Measurements from ENCODE around the gene ZNF112. TPM values are rescaled to one million over a fixed set of nuclear protein-coding genes. Genes with fewer than 3 reads are reported as not detected.
"Not testable (repeated sequence)": the region's sequence is repeated elsewhere in the genome, so short reads cannot be mapped to it uniquely, and the experiment has no call there.

The ZNF112 gene
- total RNA-seq, result 1 to 10 TPM; 7.6 to 9.8 TPM
- 4.0 TPM for polyA plus RNA-seq (ENCODE audit: insufficient read depth, low read depth, low replicate concordance)
- long read RNA-seq, donor 1, partial matches to known transcripts, result 0 of 1 reads
- long read RNA-seq, donor 1, other reads (novel, unspliced or antisense), result 0 of 1 reads
- long read RNA-seq, donor 2, partial matches to known transcripts, result 0 of 1 reads
- long read RNA-seq, donor 2, other reads (novel, unspliced or antisense), result 0 of 1 reads

DNA sequence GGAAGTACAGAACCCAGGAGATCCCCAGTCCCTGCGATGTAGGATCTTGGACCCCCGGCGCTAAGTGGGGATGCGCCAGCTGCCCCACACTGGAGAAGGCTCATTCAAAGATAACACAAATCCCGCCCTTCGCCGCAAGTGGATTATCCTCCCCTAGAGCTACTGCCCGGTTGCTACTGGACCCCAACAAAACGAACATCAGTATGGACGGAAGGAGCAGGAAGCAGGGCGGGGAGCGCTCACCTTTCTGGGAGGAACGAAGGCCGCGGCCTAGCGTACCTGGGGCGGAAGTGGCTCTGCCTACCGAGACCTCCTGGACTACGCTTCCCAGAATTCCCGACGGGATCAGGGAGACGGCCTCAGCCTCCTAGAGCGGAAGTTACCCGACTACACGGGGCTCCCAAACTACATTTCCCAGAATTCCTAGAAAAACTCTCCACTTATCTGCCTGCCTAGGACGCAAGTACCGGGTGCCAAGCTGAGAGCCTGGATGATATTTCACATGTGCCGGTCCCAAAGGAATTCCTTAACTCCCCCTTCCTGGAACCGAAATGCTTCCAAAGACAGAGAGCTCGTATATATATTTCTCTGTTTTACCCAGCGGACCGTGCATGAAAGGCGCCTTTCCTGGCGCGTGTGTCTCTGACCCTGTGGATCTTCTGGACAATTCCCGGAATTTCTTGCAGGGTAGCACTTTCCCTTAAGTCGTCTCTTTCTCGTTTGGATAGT lies at the start of gene ZNF112:
ZNF112 (minus strand) TSS at position 298 of the 729 bp plus-strand sequence. CDS start 16,141 bp downstream, outside the sequence.
- peak; percentile 96 for DNase-seq
- Histone ChIP-seq H3K27me3 (no peaks in the 10 kb centered on the region), H3K27ac (peak within 1 kb of the TSS; percentile 47 to 64), H3K4me1 (peaks cover 5% of the 10 kb centered on the region), H3K4me3 (peak within 1 kb of the TSS; percentile 57 to 69), H3K36me3 (ENCODE audit: low read depth, missing control alignments) (no peaks in the 10 kb centered on the region), H3K9me3 (no peaks in the 10 kb centered on the region)
- TF ChIP-seq POLR2A (IDR thresholded peaks at IDR 0.05), result no peak
- TF ChIP-seq, protein P1, sequence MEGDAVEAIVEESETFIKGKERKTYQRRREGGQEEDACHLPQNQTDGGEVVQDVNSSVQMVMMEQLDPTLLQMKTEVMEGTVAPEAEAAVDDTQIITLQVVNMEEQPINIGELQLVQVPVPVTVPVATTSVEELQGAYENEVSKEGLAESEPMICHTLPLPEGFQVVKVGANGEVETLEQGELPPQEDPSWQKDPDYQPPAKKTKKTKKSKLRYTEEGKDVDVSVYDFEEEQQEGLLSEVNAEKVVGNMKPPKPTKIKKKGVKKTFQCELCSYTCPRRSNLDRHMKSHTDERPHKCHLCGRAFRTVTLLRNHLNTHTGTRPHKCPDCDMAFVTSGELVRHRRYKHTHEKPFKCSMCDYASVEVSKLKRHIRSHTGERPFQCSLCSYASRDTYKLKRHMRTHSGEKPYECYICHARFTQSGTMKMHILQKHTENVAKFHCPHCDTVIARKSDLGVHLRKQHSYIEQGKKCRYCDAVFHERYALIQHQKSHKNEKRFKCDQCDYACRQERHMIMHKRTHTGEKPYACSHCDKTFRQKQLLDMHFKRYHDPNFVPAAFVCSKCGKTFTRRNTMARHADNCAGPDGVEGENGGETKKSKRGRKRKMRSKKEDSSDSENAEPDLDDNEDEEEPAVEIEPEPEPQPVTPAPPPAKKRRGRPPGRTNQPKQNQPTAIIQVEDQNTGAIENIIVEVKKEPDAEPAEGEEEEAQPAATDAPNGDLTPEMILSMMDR (IDR thresholded peaks at IDR 0.05), result no peak
- intact Hi-C loops (cut with DNase I; ENCODE audit: low total_unique reads), result no loop called here
- 2 to 3% methylated on average over 22 to 38 of the region's 38 CpGs for WGBS, 2 donors

DNA sequence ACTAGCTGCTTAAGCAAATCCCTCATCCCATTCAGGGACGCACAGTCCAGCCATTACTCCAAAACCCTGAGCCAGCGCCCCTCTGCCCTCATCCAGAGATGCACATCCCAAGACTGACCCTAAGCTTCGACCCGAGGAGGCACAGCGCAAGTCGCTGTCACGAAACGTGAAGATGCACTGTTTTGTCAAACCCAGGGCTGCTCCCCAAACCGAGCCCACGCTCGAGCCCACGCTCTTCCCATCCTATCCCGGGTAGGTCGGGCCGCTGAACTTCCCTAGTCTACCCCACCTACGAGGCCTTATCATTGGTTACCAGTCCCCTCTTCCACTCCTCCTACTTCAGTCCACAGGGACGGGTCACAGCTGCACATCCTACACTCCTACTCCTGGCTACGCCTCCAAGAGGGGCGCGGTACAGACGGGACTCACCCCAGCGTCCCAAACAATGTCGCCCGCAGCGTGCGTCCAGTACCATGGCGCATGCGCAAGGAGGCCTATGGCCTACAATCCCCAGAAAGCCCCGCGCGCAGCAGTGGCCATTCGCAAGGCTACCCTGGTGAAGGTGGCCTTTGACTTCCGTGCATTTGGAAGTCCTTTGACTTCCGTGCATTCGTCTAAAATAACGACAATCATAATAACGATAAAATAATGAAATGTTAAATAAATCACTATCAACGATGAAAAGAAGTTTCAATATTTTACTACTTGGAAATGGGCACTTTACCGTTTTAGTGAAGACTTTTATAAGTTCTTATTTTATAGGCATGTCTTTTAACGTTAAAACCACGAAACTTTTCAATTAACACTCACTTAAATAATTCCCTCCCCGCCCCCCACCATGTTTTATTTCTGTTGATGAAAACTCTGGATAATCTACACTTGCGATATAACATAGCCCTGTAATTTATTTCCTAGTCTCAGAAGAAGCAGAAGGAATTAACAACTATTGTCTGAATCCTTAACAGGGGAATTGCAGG lies 44.9 kb upstream of the ZNF112 start, which contains the start of gene ZNF285:
ZNF285 (minus strand) TSS at position 470 of the 977 bp plus-strand sequence. CDS start 4,395 bp downstream, outside the sequence.
- WGBS, 2 donors, result 3 to 5% methylated on average over 43 of the region's 43 CpGs
- H3K4me1 ChIP-seq, result peaks cover 4% of the 10 kb centered on the region
- intact Hi-C loops (cut with DNase I; ENCODE audit: low total_unique reads), result no loop called here

DNA sequence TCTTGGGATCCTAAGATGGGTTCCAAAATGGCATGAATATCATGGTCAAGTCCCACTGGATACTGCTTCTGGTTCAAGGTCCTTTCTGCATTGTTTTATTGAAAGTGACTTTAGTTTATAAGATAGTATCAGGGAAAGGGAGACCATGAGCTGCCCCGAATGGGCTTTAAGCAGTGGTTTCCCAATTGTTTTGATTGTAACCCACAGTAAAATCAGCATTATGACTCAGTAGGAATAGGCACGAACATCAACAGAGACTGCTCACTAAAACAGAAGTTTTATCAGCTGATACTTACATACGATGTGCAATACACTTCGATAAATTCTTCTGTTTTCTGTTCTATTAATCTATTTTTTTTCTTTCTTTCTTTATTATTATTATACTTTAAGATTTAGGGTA lies 32.8 kb upstream of the ZNF112 start:
- H3K27ac ChIP-seq; H3K27me3 ChIP-seq; intact Hi-C loops (cut with DNase I; ENCODE audit: low total_unique reads); H3K36me3 ChIP-seq (ENCODE audit: low read depth, missing control alignments); H3K4me3 ChIP-seq; DNase-seq; H3K9me3 ChIP-seq; H3K4me1 ChIP-seq: not testable (repeated sequence)
- WGBS, 2 donors, result 93 to 97% methylated on average over 4 of the region's 4 CpGs

More for the DNA sequence above, 44.9 kb upstream of the ZNF112 start, which contains the start of gene ZNF285:
- Histone ChIP-seq H3K36me3 (ENCODE audit: low read depth, missing control alignments) (no peaks in the 10 kb centered on the region), H3K4me3 (peak within 1 kb of the TSS; percentile 60 to 79), H3K27ac (no peak within 1 kb of the TSS), H3K9me3 (no peaks in the 10 kb centered on the region), H3K27me3 (no peaks in the 10 kb centered on the region)
- TF ChIP-seq POLR2A (IDR thresholded peaks at IDR 0.05), result no peak
- TF ChIP-seq, protein P1 (IDR thresholded peaks at IDR 0.05), result no peak
- DNase-seq, result peak; percentile 96

DNA sequence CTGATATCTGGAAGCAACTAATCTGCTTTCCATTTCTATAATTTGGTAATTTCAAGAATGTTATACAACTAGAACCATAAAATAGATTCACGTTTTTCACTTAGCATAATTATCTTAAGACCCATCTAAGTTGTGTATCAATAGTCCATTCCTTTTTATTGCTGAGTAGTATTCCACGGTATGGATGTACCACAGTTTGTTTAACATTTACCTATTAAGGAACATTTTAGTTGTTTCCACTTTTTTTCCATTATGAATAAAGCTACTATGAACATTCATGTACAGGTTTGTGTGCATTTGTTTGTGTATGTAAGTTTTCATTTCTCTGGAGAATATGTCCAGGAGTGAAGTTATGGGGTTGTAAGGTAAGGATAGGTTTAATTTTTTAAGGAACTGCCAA lies 18.3 kb upstream of the ZNF112 start:
- no peak for TF ChIP-seq POLR2A (IDR thresholded peaks at IDR 0.05)
- TF ChIP-seq, protein P1 (IDR thresholded peaks at IDR 0.05), result no peak
- Histone ChIP-seq H3K36me3 (ENCODE audit: low read depth, missing control alignments) (no peaks in the 10 kb centered on the region), H3K9me3 (no peaks in the 10 kb centered on the region), H3K27ac (no peak overlapping the region), H3K27me3 (no peaks in the 10 kb centered on the region), H3K4me3 (no peak overlapping the region), H3K4me1 (no peaks in the 10 kb centered on the region)
- intact Hi-C loops (cut with DNase I; ENCODE audit: low total_unique reads), result no loop called here
- 61 to 74% methylated on average over 2 of the region's 2 CpGs for WGBS, 2 donors
- no peak for DNase-seq

All from testis (tissue), 5 donors.